Right lobe of liver (tissue), 6 donors: Measurements from ENCODE around the gene NPPC. TPM values are rescaled to one million over a fixed set of nuclear protein-coding genes. Genes with fewer than 3 reads are reported as not detected.

Experiments
- ATAC-seq, 4 donors: fragments of 200-7000 bp; cut with Tn5 transposase; one replicate each; pipeline ENCODE4 v1.9.1; 2020; ENCODE audit warnings: mild to moderate bottlenecking in 4 of 4, moderate library complexity in 4 of 4
- DNase-seq, 3 donors: peaks; one replicate each; pipeline ENCODE4 v3.0.0-alpha.2; 2020
- H3K27ac ChIP-seq, 3 donors: fragments of 200-600 bp; one replicate each; pipeline ENCODE4 v1.8.0; 2022
- H3K27me3 ChIP-seq, 2 donors: fragments of 200-600 bp; one replicate each; pipeline ENCODE4 v1.8.0; 2022
- H3K36me3 ChIP-seq, 4 donors: fragments of 200-600 bp; sonication (generic) in 1 of 4; one replicate each; pipeline versions ENCODE4 v1.5.1 to v1.8.0; 2017 to 2022; ENCODE audit warnings: control low read depth in 1 of 4
- H3K4me1 ChIP-seq, 4 donors: fragments of 200-600 bp; sonication (generic) in 1 of 4; one replicate each; pipeline versions ENCODE4 v1.5.1 to v1.8.0; 2017 to 2022; ENCODE audit warnings: control low read depth in 1 of 4
- H3K4me3 ChIP-seq, 3 donors: fragments of 200-600 bp; one replicate each; pipeline ENCODE4 v1.8.0; 2022
- H3K9me3 ChIP-seq, 4 donors: fragments of 200-600 bp; sonication (generic) in 1 of 4; one replicate each; pipeline versions ENCODE4 v1.5.1 to v1.8.0; 2017 to 2022; ENCODE audit warnings: control low read depth in 1 of 4
- POLR2A ChIP-seq: fragments of 450-650 bp; IDR thresholded peaks from one replicate; pipeline ENCODE4 v1.6.1; 2017; ENCODE audit warnings: antibody characterized with exemption, mild to moderate bottlenecking
- WGBS: methylation state at CpG from one replicate; pipeline ENCODE4 v1.1.6; 2018; ENCODE audit warnings: low coverage, low lambda C conversion rate; ENCODE audit not compliant: insufficient coverage; ENCODE audit errors: missing lambda C conversion rate; 5-methylcytosine and 5-hydroxymethylcytosine counted together
- intact Hi-C, 2 donors: fragments of 100-400 bp; cut with DNase I; formaldehyde crosslinking; loops; one replicate each; pipeline versions ENCODE4 v1.11.2 to v1.14.1; 2022
- total RNA-seq, 6 experiments: library from RNA; depleted of rRNA in 2 of 6; stranded (reverse); fragments of >200 nt in 2 of 6; fragmentation: NEBNext Ultra II Directional in 3 of 6; extraction: Animal tissue kit (Norgen Biotek cat#: 25700) in 3 of 6; gene quantifications; one replicate each; pipeline versions ENCODE4 v1.1.0 to v1.2.4, GENCODE V29; 2016 to 2023
- TF ChIP-seq, protein P1 (sequence below), 4 donors: fragments of 200-600 bp in 3 of 4; fragments of 450-650 bp in 1 of 4; IDR thresholded peaks; one replicate each; pipeline versions ENCODE4 v1.5.1 to v1.8.0; 2016 to 2022; ENCODE audit warnings: antibody characterized with exemption in 4 of 4, mild to moderate bottlenecking in 2 of 4
- donor health status: DM: no; HTN: yes; CAD: no.
- donor health status: DM: no; HTN: no; CAD: no.
- donor health status: DM: no; HTN: no; CAD: no.
- donor health status: DM: no; HTN: yes; CAD: no.
- donor health status: DM: no; HTN: yes; CAD: no.

The NPPC gene
- total RNA-seq, 6 experiments from 2014 or later, result not detected

DNA sequence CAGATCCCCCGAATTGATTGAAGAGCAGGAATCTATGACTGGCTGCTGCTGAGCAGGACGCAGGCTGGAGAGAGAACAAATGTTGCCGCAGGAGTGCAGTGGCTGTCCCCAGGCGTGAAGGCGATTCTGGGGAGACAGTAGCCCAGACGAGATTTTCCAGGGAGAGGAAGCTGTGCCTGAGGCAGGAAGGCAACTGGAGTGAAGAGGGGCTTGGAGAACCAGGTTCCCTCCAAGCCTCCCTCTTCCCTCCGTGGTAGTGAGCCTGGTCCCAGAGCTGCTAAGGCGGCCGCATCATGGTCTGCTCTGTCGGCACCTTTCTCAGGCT is 1.3 kb upstream of the NPPC start:
- DNase-seq, result peak in 1 of 3 donors; percentile 18
- Histone ChIP-seq H3K27ac (no peak overlapping the region), H3K4me3 (no peak overlapping the region), H3K9me3 (no peaks in the 10 kb centered on the region), H3K36me3 (no peaks in the 10 kb centered on the region), H3K4me1 (peaks cover 0 to 20% (median 10%) of the 10 kb centered on the region in 4 donors), H3K27me3 (peaks cover 3 to 6% of the 10 kb centered on the region in 2 donors)
- WGBS, result 10% methylated on average over 2 of the region's 10 CpGs
- no peak for ATAC-seq
- intact Hi-C loops, result loop anchor here in 1 of 2 donors (10.0 kb wide), 2 partner anchors 207 to 397 kb away; no protein-coding TSS in a partner anchor
- TF ChIP-seq POLR2A, result no peak
- TF ChIP-seq, protein P1, sequence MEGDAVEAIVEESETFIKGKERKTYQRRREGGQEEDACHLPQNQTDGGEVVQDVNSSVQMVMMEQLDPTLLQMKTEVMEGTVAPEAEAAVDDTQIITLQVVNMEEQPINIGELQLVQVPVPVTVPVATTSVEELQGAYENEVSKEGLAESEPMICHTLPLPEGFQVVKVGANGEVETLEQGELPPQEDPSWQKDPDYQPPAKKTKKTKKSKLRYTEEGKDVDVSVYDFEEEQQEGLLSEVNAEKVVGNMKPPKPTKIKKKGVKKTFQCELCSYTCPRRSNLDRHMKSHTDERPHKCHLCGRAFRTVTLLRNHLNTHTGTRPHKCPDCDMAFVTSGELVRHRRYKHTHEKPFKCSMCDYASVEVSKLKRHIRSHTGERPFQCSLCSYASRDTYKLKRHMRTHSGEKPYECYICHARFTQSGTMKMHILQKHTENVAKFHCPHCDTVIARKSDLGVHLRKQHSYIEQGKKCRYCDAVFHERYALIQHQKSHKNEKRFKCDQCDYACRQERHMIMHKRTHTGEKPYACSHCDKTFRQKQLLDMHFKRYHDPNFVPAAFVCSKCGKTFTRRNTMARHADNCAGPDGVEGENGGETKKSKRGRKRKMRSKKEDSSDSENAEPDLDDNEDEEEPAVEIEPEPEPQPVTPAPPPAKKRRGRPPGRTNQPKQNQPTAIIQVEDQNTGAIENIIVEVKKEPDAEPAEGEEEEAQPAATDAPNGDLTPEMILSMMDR (IDR thresholded peaks at IDR 0.05), result no peak

DNA sequence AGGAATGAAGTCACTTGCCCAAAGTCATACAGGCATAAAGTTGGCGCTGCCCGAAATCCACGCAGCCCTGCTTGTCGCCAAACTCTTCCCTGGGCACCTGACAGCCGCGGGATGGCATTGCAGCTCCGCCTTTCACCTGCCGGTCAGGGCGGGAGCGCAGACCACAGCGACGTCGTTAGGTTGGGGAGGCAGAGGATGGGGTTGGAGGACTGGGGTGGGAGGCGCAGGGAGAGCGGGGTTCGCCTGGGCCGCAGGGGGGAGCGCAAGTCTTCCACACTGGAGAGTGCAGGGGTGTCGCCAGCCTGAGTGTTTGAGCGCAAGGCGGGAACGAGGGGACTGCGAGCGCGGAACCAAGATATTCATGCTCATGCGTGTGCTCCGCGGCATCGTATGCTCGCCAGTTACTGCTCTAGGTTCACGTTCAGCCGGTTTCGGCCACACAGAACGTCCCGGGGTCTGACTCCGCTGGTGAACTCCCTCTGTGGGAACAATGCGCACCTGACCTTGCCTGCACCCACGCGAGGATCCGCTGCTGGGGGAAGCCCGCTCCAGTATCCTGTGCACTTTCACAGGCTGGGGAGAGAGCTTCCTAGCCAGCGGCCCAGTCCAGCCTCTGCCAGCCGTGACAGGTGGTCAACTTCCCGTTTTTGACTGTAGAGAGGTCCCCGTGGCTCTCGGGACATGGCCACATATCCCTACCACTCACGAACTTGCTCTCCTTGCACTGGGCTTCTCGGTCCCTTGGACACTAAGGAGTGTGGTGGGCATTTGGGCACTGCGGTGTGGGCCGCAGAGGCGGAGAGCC is 767 bp upstream of the NPPC start:
- H3K36me3 ChIP-seq, result no peaks in the 10 kb centered on the region
- DNase-seq, result peak in 2 of 3 donors; percentile 45 to 54
- TF ChIP-seq POLR2A, result no peak
- TF ChIP-seq, protein P1 (IDR thresholded peaks at IDR 0.05), result peak in 1 of 4 donors; percentile 6
- WGBS, result 0% methylated on average over 9 of the region's 51 CpGs
- H3K4me3 ChIP-seq, result peak overlapping the region in 2 of 3 donors; percentile 25 to 48
- peaks cover 3 to 6% of the 10 kb centered on the region in 2 donors for H3K27me3 ChIP-seq
- H3K4me1 ChIP-seq, result peaks cover 0 to 20% (median 10%) of the 10 kb centered on the region in 4 donors
- peak; percentile 3 to 54 (median 29) for ATAC-seq
- intact Hi-C loops, result loop anchor here in 1 of 2 donors (10.0 kb wide), 2 partner anchors 208 to 398 kb away; no protein-coding TSS in a partner anchor
- no peaks in the 10 kb centered on the region for H3K9me3 ChIP-seq
- H3K27ac ChIP-seq, result no peak overlapping the region

DNA sequence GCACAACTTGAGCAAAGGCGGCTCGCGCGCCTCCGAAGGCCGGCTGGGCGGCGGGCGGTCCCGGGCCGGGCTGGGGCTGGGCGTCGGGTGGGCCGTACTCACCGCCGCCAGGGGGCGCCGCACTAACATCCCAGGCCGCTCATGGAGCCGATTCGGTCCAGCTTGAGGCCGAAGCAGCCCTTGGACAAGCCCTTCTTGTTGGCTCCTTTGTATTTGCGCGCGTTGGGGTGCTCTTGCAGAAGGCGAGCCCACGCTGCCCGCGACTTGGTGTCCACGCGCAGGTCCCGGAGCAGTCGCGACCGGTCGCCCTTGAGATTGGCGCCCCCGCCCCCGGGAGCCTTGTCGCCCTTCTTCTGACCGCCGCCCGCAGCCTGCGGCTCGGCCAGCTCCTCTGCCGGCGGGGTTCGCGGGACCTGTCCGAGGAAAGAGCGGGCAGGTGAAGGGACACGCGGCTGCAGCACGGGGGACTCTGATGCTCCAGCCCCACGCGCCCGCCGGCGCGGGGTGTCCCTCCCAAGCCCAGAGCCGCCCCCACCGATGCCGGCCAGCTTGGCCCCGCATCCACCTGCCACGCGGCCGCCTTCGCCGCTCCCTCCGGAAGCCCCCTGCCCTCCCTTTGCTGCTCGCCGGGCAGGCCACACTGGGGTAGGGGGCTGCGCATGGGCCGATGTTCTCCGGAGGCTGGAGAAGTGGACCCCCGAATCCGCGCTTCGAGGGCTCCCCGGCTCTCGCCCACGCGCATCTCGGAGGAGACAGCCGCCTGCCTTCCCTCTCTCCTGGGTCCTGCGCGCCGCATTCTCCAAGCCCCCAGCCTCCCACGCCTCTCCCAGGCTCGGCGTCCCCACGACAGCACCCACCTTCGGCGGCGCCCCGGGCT is 655 bp downstream of the NPPC start:
- intact Hi-C loops, result loop anchor here in 1 of 2 donors (10.0 kb wide), 2 partner anchors 209 to 399 kb away; no protein-coding TSS in a partner anchor
- H3K4me3 ChIP-seq, result peak overlapping the region; percentile 25 to 48 (median 26)
- no peak for TF ChIP-seq POLR2A
- TF ChIP-seq, protein P1 (IDR thresholded peaks at IDR 0.05), result peak; percentile 86 to 97 (median 92)
- H3K4me1 ChIP-seq, result peaks cover 0 to 20% (median 10%) of the 10 kb centered on the region in 4 donors
- no peak overlapping the region for H3K27ac ChIP-seq
- DNase-seq (peak; percentile 85 to 86 (median 85)), ATAC-seq (peak; percentile 92 to 95 (median 94))
- peaks cover 3 to 6% of the 10 kb centered on the region in 2 donors for H3K27me3 ChIP-seq
- no peaks in the 10 kb centered on the region for H3K36me3 ChIP-seq
- H3K9me3 ChIP-seq, result no peaks in the 10 kb centered on the region
- WGBS, result 0% methylated on average over 26 of the region's 96 CpGs

DNA sequence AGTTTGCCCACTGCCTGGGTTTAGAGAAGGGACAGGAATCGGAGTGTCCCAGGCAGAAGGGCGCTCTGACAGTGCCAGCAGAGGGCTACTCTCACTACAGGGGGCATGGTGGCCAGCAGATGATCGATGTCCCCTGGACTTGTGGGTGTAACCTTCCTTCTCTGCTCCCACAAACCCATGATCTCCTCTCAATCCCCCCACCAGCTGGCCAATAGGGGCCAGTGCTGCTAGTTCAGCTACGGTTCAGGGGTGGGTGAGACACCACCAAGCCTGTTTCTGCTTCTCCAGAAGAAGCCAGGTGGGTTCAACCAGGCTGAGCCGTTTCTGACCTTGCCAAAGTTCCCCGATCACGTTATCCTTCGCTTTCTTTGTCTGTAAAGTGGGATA is 1.3 kb downstream of the NPPC start:
- Histone ChIP-seq H3K27me3 (peaks cover 3 to 6% of the 10 kb centered on the region in 2 donors), H3K36me3 (no peaks in the 10 kb centered on the region), H3K4me3 (no peak overlapping the region), H3K27ac (no peak overlapping the region), H3K9me3 (no peaks in the 10 kb centered on the region), H3K4me1 (peaks cover 0 to 20% (median 10%) of the 10 kb centered on the region in 4 donors)
- DNase-seq (no peak), ATAC-seq (peak in 1 of 4 donors; percentile 7)
- TF ChIP-seq POLR2A, result no peak
- TF ChIP-seq, protein P1 (IDR thresholded peaks at IDR 0.05), result no peak
- intact Hi-C loops, result loop anchor here in 1 of 2 donors (10.0 kb wide), 2 partner anchors 210 to 400 kb away; no protein-coding TSS in a partner anchor
- WGBS, result 11% methylated on average over 6 of the region's 8 CpGs
